Suprapubic skin (tissue), 4 donors: Measurements from ENCODE around the gene SH2D2A. TPM values are rescaled to one million over a fixed set of nuclear protein-coding genes. Genes with fewer than 3 reads are reported as not detected.

ENCODE experiments used
- DNase-seq, 2 donors: peaks; one replicate each; pipeline ENCODE4 v3.0.0-alpha.2; 2019; ENCODE audit warnings: low spot score in 2 of 2
- H3K27ac ChIP-seq: fragments of 200-600 bp; sonication (generic); one replicate; pipeline ENCODE4 v1.5.1; 2019
- H3K27me3 ChIP-seq: fragments of 200-600 bp; sonication (generic); one replicate; pipeline ENCODE4 v1.5.1; 2019
- H3K36me3 ChIP-seq: fragments of 200-600 bp; sonication (generic); one replicate; pipeline ENCODE4 v1.5.1; 2019
- H3K4me1 ChIP-seq: fragments of 200-600 bp; sonication (generic); one replicate; pipeline ENCODE4 v1.5.1; 2019
- H3K4me3 ChIP-seq: fragments of 200-600 bp; sonication (generic); one replicate; pipeline ENCODE4 v1.5.1; 2019; ENCODE audit warnings: mild to moderate bottlenecking
- H3K9me3 ChIP-seq: fragments of 200-600 bp; sonication (generic); one replicate; pipeline ENCODE4 v1.5.1; 2019
- CTCF ChIP-seq, 2 donors: fragments of 200-600 bp in 1 of 2; fragments of 450-650 bp in 1 of 2; sonication (generic) in 1 of 2; IDR thresholded peaks; one replicate each; pipeline ENCODE4 v1.5.1; 2016 to 2019; ENCODE audit warnings: antibody characterized with exemption in 2 of 2, mild to moderate bottlenecking in 1 of 2, moderate library complexity in 1 of 2
- EP300 ChIP-seq: sonication (generic); formaldehyde crosslinking; IDR thresholded peaks from one replicate; pipeline ENCODE4 v1.6.1; 2017; ENCODE audit warnings: antibody characterized with exemption
- POLR2A ChIP-seq, 2 donors: fragments of 450-650 bp; IDR thresholded peaks; one replicate each; pipeline ENCODE4 v1.6.1; 2017; ENCODE audit warnings: antibody characterized with exemption in 2 of 2, mild to moderate bottlenecking in 2 of 2, moderate library complexity in 2 of 2
- POLR2AphosphoS5 ChIP-seq, 3 donors: sonication (generic); formaldehyde crosslinking; IDR thresholded peaks; one replicate each; pipeline ENCODE4 v1.6.1; 2017; ENCODE audit warnings: antibody characterized with exemption in 3 of 3
- WGBS: methylation state at CpG from one replicate; pipeline ENCODE4 v1.1.5; 2018; 5-methylcytosine and 5-hydroxymethylcytosine counted together
- total RNA-seq, 4 donors: library from RNA; depleted of rRNA; stranded (reverse); fragments of >200 nt; gene quantifications; one replicate each; pipeline ENCODE4 v1.1.0, GENCODE V29; 2016

SH2D2A gene
- total RNA-seq, 4 donors from 2014 or later = 0.29 to 0.48 TPM; not detected in 2

DNA sequence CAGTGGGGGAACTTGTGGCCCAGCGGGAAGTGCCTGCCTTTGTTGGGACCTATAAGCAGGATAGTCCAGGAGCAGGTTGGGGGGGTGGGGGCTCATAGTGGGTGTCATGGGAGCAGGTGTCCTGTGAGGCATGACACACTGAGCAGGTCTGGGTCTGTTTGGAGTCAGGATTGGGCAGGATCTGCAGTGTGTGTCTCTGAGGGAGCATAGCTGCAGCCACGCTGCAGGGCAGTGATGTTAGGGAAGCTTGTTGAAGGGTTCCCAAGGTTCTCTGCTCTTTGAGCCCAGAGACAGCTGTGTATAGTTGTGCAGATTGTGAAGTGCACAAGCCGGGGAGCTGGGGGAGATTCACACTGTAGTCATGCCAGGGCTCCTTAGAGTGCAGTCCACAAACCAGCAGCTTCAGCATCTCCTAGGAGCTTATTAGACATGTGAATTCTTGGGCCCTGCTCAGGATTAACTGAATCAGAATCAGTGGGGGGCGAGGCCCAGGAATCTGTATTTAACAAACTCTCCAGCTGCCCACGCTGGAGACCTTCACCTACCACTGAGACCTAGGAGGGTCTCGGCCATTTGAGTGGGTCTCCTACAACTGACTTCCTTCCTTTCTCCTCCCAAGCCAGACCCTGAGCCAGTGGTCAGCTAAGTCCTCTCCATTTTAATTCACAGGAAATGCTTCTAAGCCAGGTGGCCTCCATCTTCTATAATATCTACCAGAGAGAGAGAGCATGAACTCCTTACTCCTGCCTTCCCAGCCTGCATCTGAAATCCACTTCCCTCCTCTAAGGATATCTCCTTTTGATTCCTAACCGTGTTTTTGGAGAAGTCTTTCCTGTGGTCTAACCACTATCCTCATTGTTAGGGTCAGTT lies 31.2 kb upstream of the SH2D2A start:
- 78% methylated on average over 6 of the region's 7 CpGs for WGBS
- Histone ChIP-seq H3K4me3 (no peak overlapping the region), H3K36me3 (no peaks in the 10 kb centered on the region), H3K27me3 (peaks cover 79% of the 10 kb centered on the region), H3K9me3 (no peaks in the 10 kb centered on the region), H3K4me1 (peaks cover 24% of the 10 kb centered on the region), H3K27ac (no peak overlapping the region)
- no peak for DNase-seq
- no peak for TF ChIP-seq EP300
- no peak for TF ChIP-seq CTCF (IDR thresholded peaks at IDR 0.05)
- no peak for TF ChIP-seq POLR2AphosphoS5 (IDR thresholded peaks at IDR 0.05)
- TF ChIP-seq POLR2A (IDR thresholded peaks at IDR 0.05) = no peak

- 96% methylated on average over 5 of the region's 5 CpGs for WGBS
- no peak for DNase-seq
- H3K4me1 ChIP-seq = peaks cover 18% of the 10 kb centered on the region
- no peak overlapping the region for H3K4me3 ChIP-seq
- H3K36me3 ChIP-seq = no peaks in the 10 kb centered on the region
- no peaks in the 10 kb centered on the region for H3K9me3 ChIP-seq
- peaks cover 82% of the 10 kb centered on the region for H3K27me3 ChIP-seq
- H3K27ac ChIP-seq = no peak overlapping the region
- no peak for TF ChIP-seq POLR2AphosphoS5 (IDR thresholded peaks at IDR 0.05)
- TF ChIP-seq POLR2A (IDR thresholded peaks at IDR 0.05) = no peak
- no peak for TF ChIP-seq EP300
- TF ChIP-seq CTCF (IDR thresholded peaks at IDR 0.05) = no peak
Observed at GRCh38 chr1:156846643-156847042, 30.0 kb upstream of the SH2D2A start.

DNA sequence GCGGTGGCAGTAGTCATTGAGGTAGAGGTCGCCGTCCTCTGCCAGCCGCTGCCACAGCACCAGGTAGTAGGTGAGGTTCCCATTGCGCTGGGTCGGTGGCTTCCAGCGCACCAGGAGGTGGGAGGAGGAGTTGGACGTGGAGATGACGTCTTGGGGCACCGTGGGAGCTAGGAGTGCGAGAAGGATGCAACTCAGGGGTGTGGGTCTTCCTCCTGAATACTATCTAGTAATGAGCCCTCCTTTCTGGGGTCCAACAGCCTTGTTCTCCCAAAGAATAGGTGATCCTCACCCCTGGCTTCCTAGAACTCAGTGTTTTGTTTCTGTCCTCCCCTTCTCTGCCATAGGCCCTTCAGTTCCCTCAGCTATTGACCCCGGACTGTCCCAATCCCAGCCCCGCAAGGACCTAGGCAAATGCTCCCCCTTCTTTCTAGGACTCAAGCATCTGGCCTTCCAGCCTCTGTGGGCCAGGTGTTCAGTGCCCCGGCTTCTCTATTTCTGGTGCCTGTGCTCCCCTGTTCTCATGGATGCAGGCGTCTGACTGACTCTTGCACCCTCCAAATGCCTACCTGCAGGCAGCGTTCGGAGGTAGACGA lies 29.4 kb upstream of the SH2D2A start:
- no peak overlapping the region for H3K27ac ChIP-seq
- TF ChIP-seq POLR2AphosphoS5 (IDR thresholded peaks at IDR 0.05) (no peak), EP300 (no peak), CTCF (IDR thresholded peaks at IDR 0.05) (no peak), POLR2A (IDR thresholded peaks at IDR 0.05) (no peak)
- H3K27me3 ChIP-seq = peaks cover 85% of the 10 kb centered on the region
- no peaks in the 10 kb centered on the region for H3K9me3 ChIP-seq
- no peaks in the 10 kb centered on the region for H3K36me3 ChIP-seq
- no peak for DNase-seq
- no peak overlapping the region for H3K4me3 ChIP-seq
- 63% methylated on average over 14 of the region's 18 CpGs for WGBS
- H3K4me1 ChIP-seq = peaks cover 18% of the 10 kb centered on the region

GRCh38 chr1:156845055-156845952 lies 28.7 kb upstream of the SH2D2A start:
- no peaks in the 10 kb centered on the region for H3K36me3 ChIP-seq
- peaks cover 92% of the 10 kb centered on the region for H3K27me3 ChIP-seq
- peaks cover 18% of the 10 kb centered on the region for H3K4me1 ChIP-seq
- H3K4me3 ChIP-seq = no peak overlapping the region
- no peak for DNase-seq
- no peaks in the 10 kb centered on the region for H3K9me3 ChIP-seq
- WGBS = 8% methylated on average over 10 of the region's 69 CpGs
- TF ChIP-seq EP300 = no peak
- TF ChIP-seq POLR2AphosphoS5 (IDR thresholded peaks at IDR 0.05) = no peak
- no peak for TF ChIP-seq POLR2A (IDR thresholded peaks at IDR 0.05)
- no peak for TF ChIP-seq CTCF (IDR thresholded peaks at IDR 0.05)
- H3K27ac ChIP-seq = no peak overlapping the region
